Stimulated activated CD8-positive, alpha-beta memory T cell treated with anti-CD3 and anti-CD28 coated beads, Interleukin-15, amount 100 ng/mL, for 1 hour (primary cell): ENCODE results near the gene MICOS13.
"Not testable (repeated sequence)": the region's sequence is repeated elsewhere in the genome, so short reads cannot be mapped to it uniquely, and the experiment has no call there.

Source experiments
- DNase-seq: peaks from one replicate; pipeline ENCODE4 v3.0.0-alpha.2; 2020; ENCODE audit warnings: low read depth

The MICOS13 gene, protein sequence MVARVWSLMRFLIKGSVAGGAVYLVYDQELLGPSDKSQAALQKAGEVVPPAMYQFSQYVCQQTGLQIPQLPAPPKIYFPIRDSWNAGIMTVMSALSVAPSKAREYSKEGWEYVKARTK

GRCh38 chr19:5680437-5681368, at the start of gene MICOS13, which contains the start of gene HSD11B1L:
TSS of gene MICOS13 (minus strand) at chr19:5680516. CDS start at chr19:5680486, 30 bp downstream.
TSS of gene HSD11B1L (plus strand) at chr19:5681027. CDS start at chr19:5684833, 3,806 bp downstream.
- DNase-seq, result peak; percentile 93

- no peak for DNase-seq
Measured at GRCh38 chr19:5727453-5728050, 47.2 kb upstream of the MICOS13 start.

DNA sequence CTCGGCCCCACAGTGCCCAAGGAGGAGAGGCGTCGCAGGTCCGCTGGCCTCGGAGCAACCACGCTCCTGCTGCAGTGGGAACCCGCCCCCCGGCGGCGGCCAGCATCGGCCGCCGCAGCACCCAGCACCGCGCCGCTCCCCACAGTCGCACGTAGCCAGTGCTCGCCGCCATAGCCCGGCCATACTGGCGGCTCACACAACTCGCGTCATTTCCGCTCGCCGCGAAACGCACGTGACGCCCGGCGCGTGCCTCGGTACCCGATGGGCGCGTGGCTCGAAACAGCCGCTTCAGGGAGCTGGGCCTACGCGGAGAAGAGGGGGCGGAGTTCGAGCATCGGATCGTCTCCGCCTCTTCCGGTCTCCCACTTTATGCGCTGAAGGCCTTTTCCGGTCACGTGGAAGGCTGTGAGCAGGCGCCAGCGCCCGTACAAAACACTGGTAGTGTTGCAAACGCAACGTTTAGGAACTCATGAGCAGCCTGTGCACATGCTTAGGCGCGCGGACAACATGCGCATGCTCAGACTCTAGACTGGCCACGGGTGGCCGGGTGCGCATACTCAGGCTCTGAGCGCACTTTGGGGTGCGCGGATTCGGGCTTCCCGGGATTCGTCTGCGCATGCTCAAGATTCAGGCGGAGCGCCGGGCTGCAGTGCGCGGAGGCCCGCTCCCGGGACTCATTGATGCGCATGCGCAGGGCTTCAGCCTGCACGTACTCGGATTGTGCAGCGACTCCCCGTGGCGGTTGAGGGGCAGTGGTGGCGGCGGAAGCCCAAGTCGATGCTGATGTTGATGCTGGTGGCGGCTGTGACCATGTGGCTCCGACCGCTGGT, 39.9 kb upstream of the MICOS13 start, which contains the start of the genes CATSPERD and LONP1:
CATSPERD (plus strand) TSS at position 677 of the 830 bp plus-strand sequence; CDS start at position 778, 101 bp downstream.
LONP1 (minus strand) TSS at position 186 of the 830 bp plus-strand sequence; CDS start at position 172, 14 bp downstream.
- DNase-seq, result peak; percentile 93

DNA sequence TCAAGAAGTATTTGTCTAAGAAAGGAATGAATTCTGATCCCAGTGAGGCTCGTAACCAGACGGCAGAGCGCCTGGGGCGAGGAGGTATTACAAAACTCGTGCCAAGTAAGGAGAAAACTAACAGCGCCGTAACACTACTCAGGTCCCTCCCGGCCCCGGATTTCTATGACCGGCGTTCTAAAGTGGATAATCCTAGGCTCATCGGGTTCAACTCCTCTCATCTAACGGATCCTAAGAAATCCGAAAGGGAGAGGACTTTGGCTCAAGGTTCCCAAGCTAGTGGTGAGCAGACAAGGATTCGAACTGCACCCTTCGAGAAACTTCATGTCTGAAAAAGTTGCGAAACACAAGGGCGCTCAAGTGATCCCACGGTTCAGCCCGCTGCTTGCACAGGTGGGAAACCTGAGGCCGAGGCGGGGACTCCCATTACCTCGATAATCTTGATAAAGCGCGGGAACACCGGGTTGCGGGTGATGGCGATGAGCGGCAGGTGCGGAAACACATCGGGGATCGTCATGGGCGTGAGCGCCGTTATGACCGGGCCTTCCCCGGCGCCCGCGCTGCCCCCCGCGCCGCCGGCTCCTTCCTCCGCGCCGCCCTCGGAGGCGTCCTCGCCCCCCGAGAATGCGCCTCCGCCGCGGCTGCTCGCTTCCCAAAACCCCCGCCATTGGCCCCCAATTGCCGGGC, 39.1 kb upstream of the MICOS13 start:
- DNase-seq, result no peak

DNA sequence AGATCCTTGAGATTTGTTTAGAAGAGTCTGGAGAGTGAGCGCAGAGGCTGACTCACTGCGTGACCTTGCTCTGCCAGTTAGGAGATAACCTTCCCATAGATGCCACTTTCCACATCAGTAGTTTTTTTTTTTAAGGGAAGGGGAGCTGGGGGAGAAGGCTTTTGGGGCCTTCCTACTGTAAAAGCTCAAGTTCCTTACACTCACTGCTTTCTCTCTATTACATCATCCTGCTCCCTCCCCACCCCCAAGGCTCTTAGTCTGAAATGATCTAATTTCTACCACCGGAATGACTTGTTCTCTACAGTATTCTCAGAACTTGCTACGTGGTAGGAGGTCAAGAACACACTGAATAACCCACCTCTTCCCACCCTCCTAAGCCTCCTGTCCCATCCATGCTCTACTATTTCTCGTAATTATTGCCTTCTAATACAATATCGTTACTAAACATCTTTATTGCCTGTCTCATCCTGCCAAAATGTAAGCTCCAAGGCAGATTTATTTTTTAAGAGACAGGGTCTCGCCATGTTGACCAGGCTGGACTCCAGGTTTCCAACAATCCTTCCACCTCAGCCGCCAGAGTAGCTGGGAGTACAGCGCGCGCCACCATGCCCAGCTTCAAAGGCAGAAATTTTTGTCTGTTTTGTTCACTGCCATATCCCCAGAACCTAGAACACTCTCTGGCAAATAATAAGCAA, 38.4 kb upstream of the MICOS13 start:
- DNase-seq, result no peak

- DNase-seq, result no peak
Measured at GRCh38 chr19:5718037-5718578, 37.8 kb upstream of the MICOS13 start.

GRCh38 chr19:5717215-5717935, 37.1 kb upstream of the MICOS13 start:
- no peak for DNase-seq

- no peak for DNase-seq
Measured at GRCh38 chr19:5714816-5715215, 34.5 kb upstream of the MICOS13 start.

GRCh38 chr19:5713228-5713627, 32.9 kb upstream of the MICOS13 start:
- DNase-seq, result no peak

GRCh38 chr19:5711713-5712161, 31.4 kb upstream of the MICOS13 start:
- DNase-seq, result no peak

DNA sequence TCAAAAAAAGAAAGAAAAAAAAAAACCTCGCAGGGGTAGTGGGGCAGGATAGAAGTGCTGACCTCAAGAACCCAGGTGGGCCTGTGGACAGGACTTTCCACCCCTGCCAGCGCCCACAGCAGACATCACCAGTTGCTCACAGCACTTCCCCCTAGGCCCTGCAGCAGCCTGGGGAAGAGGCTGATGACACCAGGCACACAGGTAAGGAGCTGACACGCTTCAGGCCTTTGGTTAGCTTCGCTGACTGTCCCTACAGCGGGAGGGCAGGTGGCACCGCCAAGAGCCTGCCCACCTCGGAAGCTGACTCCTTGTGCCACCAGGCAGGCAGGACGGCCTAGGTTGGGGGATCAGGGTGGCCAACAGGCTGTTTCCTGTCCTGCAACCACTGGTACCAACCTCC, 30.7 kb upstream of the MICOS13 start:
- DNase-seq, result no peak

- no peak for DNase-seq
Measured at GRCh38 chr19:5707576-5708575, 27.6 kb upstream of the MICOS13 start.

GRCh38 chr19:5706876-5707573, 26.7 kb upstream of the MICOS13 start:
- DNase-seq, result no peak

DNA sequence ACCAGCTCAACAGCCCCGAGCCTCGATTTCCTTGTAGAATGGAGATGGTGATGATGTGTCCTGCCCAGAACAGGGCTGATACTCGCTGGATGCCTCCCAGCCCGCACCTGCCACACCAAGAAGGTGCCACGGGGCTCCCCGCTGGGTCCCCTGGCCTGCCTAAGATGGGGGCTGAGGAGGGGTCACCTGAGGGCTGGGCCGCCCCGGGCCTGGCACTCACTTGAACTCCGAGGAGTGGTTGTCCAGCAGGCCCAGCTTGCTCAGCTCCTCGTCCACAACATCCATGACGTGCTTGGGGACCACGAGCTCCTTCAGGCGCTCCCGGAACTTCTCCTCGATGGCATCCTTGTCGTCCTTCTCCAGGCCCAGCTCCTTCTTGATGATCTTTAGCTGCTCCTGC, 25.2 kb upstream of the MICOS13 start:
- no peak for DNase-seq

DNA sequence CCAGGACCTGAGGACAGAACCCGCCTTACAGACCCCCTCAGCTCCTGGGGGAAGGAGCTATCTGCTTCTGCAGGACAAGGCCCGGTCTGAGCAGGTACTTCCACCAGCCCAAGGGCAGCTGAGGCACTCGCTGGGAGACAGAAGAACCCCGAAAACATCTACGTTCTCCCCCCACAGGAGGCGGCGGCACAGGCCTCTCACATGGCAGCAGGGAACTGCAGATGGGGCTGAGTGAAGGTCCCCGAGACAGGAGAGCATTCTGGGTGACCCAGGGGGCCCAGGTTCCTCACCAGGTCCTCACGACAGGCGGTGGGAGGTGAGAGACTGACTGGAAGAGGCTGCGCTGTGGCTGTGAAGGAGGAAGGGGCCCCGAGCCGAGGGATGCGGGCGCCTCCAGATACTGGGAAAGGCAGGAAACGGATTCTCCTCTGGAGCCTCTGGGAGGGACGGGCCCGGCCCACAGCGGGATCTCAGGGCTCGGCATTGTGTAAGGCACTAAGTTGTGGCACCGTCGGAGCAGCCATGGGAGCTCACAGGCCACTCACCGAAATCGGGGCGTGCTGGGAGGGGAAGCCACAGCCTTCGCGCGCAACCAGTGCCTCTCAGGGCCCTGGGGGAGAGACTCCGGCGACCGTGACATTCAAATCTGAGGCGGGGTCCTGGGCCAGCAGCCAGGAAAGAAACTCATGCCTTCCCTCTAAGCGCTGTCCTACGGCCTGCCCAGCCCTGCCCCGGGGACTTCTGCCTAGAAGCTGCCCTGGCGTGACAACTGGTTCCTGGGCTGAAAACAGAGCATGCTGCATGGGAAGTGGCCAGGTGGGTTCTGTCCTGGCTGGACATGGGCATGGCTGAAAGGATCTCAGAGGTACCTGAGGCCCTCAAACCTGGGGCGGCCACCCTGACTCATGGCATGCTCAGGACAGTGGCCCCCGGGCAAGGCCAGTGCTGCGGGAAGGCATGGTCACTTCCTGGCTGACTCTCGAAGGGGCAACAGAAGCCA, 23.8 kb upstream of the MICOS13 start:
- DNase-seq, result no peak

DNA sequence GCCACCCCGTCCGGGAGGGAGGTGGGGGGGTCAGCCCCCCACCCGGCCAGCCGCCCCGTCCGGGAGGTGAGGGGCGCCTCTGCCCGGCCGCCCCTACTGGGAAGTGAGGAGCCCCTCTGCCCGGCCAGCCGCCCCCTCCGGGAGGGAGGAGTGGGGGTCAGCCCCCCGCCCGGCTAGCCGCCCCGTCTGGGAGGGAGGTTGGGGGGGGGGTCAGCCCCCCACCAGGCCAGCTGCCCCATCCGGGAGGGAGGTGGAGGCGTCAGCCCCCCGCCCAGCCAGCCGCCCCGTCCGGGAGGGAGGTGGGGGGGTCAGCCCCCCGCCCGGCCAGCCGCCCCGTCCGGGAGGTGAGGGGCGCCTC, 21.7 kb upstream of the MICOS13 start:
- DNase-seq, result not testable (repeated sequence)
